Left colon (tissue), 2 donors: ENCODE results near the gene SH3BP4. TPM values are rescaled to one million over a fixed set of nuclear protein-coding genes. Genes with fewer than 3 reads are reported as not detected.
A peak's percentile ranks its signal among the peaks of the same experiment; 100 is the strongest.

ENCODE experiments used
- ATAC-seq: fragments of 200-7000 bp; cut with Tn5 transposase; one replicate; pipeline ENCODE4 v1.9.1; 2020; ENCODE audit warnings: mild to moderate bottlenecking, moderate library complexity
- DNase-seq, 2 donors: peaks; one replicate each; pipeline ENCODE4 v3.0.0-alpha.2; 2020
- intact Hi-C, 2 donors: fragments of 100-400 bp; cut with DNase I in 1 of 2; cut with micrococcal nuclease in 1 of 2; formaldehyde crosslinking; loops; one replicate each; pipeline versions ENCODE4 v1.11.2 to v1.14.0; 2022; cut with DNase I, micrococcal nuclease
- total RNA-seq, 2 donors: library from RNA; stranded (reverse); fragmentation: NEBNext Ultra II Directional; extraction: Animal tissue kit (Norgen Biotek cat#: 25700); gene quantifications; one replicate each; pipeline ENCODE4 v1.2.1, GENCODE V29; 2021
- donor health status: DM: no; HTN: no; CAD: no.
- donor health status: DM: yes; HTN: yes; CAD: no.

SH3BP4 gene
- total RNA-seq, 2 donors from 2014 or later: 26.0 to 41.8 TPM

GRCh38 chr2:235059161-235059560 is 107.3 kb downstream of the SH3BP4 start:
- intact Hi-C loops: no loop called here
- DNase-seq (no peak), ATAC-seq (no peak)

- intact Hi-C loops: no loop called here
- ATAC-seq (no peak), DNase-seq (no peak)
These were observed 109.8 kb downstream of the SH3BP4 start for GRCh38 chr2:235061656-235062055.

GRCh38 chr2:235063471-235063961 is 111.7 kb downstream of the SH3BP4 start:
- DNase-seq: no peak
- no peak for ATAC-seq
- intact Hi-C loops: no loop called here

GRCh38 chr2:235064976-235065375 is 113.2 kb downstream of the SH3BP4 start:
- no peak for ATAC-seq
- intact Hi-C loops: no loop called here
- DNase-seq: no peak

- DNase-seq (no peak), ATAC-seq (no peak)
- intact Hi-C loops: no loop called here
These were observed 114.7 kb downstream of the SH3BP4 start for GRCh38 chr2:235066490-235066889.

- no peak for ATAC-seq
- intact Hi-C loops: no loop called here
- DNase-seq: no peak
These were observed 115.1 kb downstream of the SH3BP4 start for GRCh38 chr2:235066895-235067294.

GRCh38 chr2:235068701-235069100 is 116.9 kb downstream of the SH3BP4 start:
- DNase-seq (no peak), ATAC-seq (no peak)
- intact Hi-C loops: no loop called here

GRCh38 chr2:235070063-235070706 is 118.4 kb downstream of the SH3BP4 start:
- ATAC-seq (no peak), DNase-seq (no peak)
- intact Hi-C loops: no loop called here

- ATAC-seq (no peak), DNase-seq (no peak)
- intact Hi-C loops: no loop called here
These were observed 122.1 kb downstream of the SH3BP4 start for GRCh38 chr2:235073868-235074413.

- DNase-seq (no peak), ATAC-seq (no peak)
- intact Hi-C loops: no loop called here
These were observed 125.2 kb downstream of the SH3BP4 start for GRCh38 chr2:235077046-235077445.

- ATAC-seq (no peak), DNase-seq (no peak)
- intact Hi-C loops: no loop called here
These were observed 126.4 kb downstream of the SH3BP4 start for GRCh38 chr2:235078182-235078581.

GRCh38 chr2:235078914-235079472 is 127.2 kb downstream of the SH3BP4 start:
- intact Hi-C loops: no loop called here
- DNase-seq (no peak), ATAC-seq (no peak)

- DNase-seq: no peak
- intact Hi-C loops: no loop called here
- ATAC-seq: no peak
These were observed 128.3 kb downstream of the SH3BP4 start for GRCh38 chr2:235080101-235080500.

- intact Hi-C loops: no loop called here
- no peak for DNase-seq
These were observed 130.9 kb downstream of the SH3BP4 start for GRCh38 chr2:235082578-235083338.

GRCh38 chr2:235083822-235084221 is 132.0 kb downstream of the SH3BP4 start:
- intact Hi-C loops: no loop called here
- ATAC-seq (no peak), DNase-seq (no peak)

More at GRCh38 chr2:235082578-235083338, 130.9 kb downstream of the SH3BP4 start:
- no peak for ATAC-seq

- intact Hi-C loops: no loop called here
- DNase-seq (no peak), ATAC-seq (no peak)
These were observed 132.6 kb downstream of the SH3BP4 start for GRCh38 chr2:235084424-235084823.

- intact Hi-C loops: no loop called here
- DNase-seq (no peak), ATAC-seq (no peak)
These were observed 133.7 kb downstream of the SH3BP4 start for GRCh38 chr2:235085476-235085875.

- DNase-seq (no peak), ATAC-seq (no peak)
- intact Hi-C loops: no loop called here
These were observed 134.8 kb downstream of the SH3BP4 start for GRCh38 chr2:235086481-235087184.

GRCh38 chr2:235087832-235088495 is 136.1 kb downstream of the SH3BP4 start:
- ATAC-seq (peak; percentile 26), DNase-seq (peak; percentile 24 to 35)
- intact Hi-C loops: no loop called here
